Measurements from ENCODE around the gene CD163. TPM values are rescaled to one million over a fixed set of nuclear protein-coding genes. Genes with fewer than 3 reads are reported as not detected.

The CD163 gene
- polyA plus RNA-seq, 3 donors = 8.7 to 11.5 (median 10.5) TPM

Other genes starting within 250 kb of the CD163 start
- under 1 TPM in 1 of 3 donors, not detected in 2; 0.17 TPM for gene ACSM4, start 199.7 kb downstream of the CD163 start, polyA plus RNA-seq (ENCODE audit: insufficient read length in 3 of 3)
- 1 to 10 TPM; 1.6 to 3.0 (median 2.1) TPM for gene CD163L1, start 59.6 kb downstream of the CD163 start, polyA plus RNA-seq (ENCODE audit: insufficient read length in 3 of 3)
- gene APOBEC1, start 162.1 kb upstream of the CD163 start, polyA plus RNA-seq (ENCODE audit: insufficient read length in 3 of 3) = not detected
- under 1 TPM; 0.20 to 0.83 (median 0.59) TPM for gene GDF3, start 192.0 kb upstream of the CD163 start, polyA plus RNA-seq (ENCODE audit: insufficient read length in 3 of 3)
- not detected for gene DPPA3, start 207.7 kb upstream of the CD163 start, polyA plus RNA-seq (ENCODE audit: insufficient read length in 3 of 3)
- under 1 TPM in 2 of 3 donors, not detected in 1; 0.15 to 0.16 TPM for gene CLEC4C, start 243.6 kb upstream of the CD163 start, polyA plus RNA-seq (ENCODE audit: insufficient read length in 3 of 3)

All from renal cortex interstitium (tissue), 3 donors.